Progenitor cell of endocrine pancreas (in vitro differentiated cells): ENCODE data around the gene MTHFD1. TPM values are rescaled to one million over a fixed set of nuclear protein-coding genes. Genes with fewer than 3 reads are reported as not detected.

Experiments used
- DNase-seq: peaks from one replicate; pipeline ENCODE4 v3.0.0; 2021; ENCODE audit warnings: low spot score; ENCODE audit not compliant: unreplicated experiment
- H3K27ac Mint-ChIP-seq: 2 replicates; pipeline ENCODE4 v1.8.0; 2021; ENCODE audit warnings: mild to moderate bottlenecking, moderate library complexity, mixed read lengths
- H3K27me3 Mint-ChIP-seq: 2 replicates; pipeline ENCODE4 v1.8.0; 2021; ENCODE audit warnings: mixed read lengths
- H3K36me3 Mint-ChIP-seq: 2 replicates; pipeline ENCODE4 v1.8.0; 2022; ENCODE audit warnings: mixed read lengths; ENCODE audit not compliant: insufficient read depth
- H3K4me1 Mint-ChIP-seq: 2 replicates; pipeline ENCODE4 v1.8.0; 2021; ENCODE audit warnings: low read depth, mixed read lengths
- H3K4me3 Mint-ChIP-seq: 2 replicates; pipeline ENCODE4 v1.8.0; 2021; ENCODE audit warnings: low read depth, mild to moderate bottlenecking, moderate library complexity, mixed read lengths
- H3K9me3 Mint-ChIP-seq: 2 replicates; pipeline ENCODE4 v1.8.0; 2021; ENCODE audit warnings: low read depth, mixed read lengths
- total RNA-seq: library from RNA; stranded (reverse); gene quantifications from 2 replicates; pipeline ENCODE4 v1.2.1, GENCODE V29; 2021
- TF ChIP-seq, protein P1 (sequence below): fragments of 200-600 bp; sonication (generic); IDR thresholded peaks from one replicate; pipeline ENCODE4 v1.5.0; 2021; ENCODE audit warnings: antibody characterized with exemption, mild to moderate bottlenecking; ENCODE audit not compliant: unreplicated experiment

Gene MTHFD1
- total RNA-seq, 1 donor from 2014 or later: 70.3 TPM

DNA sequence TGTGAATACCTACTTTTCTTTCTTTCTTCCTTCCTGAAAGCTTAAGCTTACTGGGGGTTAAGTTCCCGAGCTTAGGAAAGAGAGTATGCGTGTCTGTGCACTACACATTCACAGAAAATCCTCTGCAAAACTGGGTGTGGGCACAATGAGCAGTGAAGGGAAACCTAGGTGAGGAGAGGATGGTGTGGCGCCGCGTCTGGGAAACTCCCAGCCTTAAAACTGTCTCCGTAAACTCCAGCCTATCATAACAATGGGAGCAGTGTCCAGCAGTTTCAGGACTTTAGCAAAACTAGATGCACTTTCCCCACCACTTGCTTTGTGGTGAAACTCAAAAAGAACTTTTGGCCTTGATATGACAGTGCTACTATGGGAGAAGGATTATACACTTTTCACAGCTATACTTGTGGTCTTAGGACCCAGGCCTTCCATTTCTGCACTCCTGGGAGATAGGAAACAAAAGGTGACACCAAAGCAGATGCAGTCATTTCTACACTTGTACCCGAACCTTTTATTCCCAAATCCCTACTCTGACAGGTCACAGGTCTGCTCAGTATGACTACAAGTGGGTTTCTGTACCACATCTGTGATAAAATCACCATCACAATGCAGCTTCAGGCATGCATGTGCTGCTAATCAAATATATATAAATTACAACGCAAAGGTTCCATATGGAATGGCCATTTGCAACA lies 87.6 kb downstream of the MTHFD1 start:
- Mint-ChIP-seq H3K27me3 (no peaks in the 10 kb centered on the region), H3K4me1 (no peaks in the 10 kb centered on the region), H3K36me3 (no peaks in the 10 kb centered on the region), H3K4me3 (no peak overlapping the region), H3K27ac (no peak overlapping the region), H3K9me3 (no peaks in the 10 kb centered on the region)
- DNase-seq: no peak
- TF ChIP-seq, protein P1, sequence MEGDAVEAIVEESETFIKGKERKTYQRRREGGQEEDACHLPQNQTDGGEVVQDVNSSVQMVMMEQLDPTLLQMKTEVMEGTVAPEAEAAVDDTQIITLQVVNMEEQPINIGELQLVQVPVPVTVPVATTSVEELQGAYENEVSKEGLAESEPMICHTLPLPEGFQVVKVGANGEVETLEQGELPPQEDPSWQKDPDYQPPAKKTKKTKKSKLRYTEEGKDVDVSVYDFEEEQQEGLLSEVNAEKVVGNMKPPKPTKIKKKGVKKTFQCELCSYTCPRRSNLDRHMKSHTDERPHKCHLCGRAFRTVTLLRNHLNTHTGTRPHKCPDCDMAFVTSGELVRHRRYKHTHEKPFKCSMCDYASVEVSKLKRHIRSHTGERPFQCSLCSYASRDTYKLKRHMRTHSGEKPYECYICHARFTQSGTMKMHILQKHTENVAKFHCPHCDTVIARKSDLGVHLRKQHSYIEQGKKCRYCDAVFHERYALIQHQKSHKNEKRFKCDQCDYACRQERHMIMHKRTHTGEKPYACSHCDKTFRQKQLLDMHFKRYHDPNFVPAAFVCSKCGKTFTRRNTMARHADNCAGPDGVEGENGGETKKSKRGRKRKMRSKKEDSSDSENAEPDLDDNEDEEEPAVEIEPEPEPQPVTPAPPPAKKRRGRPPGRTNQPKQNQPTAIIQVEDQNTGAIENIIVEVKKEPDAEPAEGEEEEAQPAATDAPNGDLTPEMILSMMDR: no peak

DNA sequence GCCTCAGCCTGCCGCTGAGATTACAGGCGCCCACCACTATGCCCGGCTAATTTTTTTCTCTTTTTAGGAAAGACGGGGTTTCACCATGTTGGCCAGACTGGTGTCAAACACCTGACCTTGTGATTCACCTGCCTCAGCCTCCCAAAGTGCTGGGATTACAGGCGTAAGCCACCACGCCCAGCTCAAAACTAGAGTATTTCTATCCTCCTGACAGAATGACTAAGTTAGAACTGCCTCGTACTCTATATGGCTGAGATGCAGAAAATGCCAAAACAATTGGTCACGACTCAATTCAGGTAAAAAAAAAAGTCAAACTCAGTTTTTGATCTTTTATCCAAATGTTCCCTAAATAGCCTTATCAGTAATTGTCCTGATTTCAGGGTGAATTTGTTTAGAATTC lies 88.3 kb downstream of the MTHFD1 start:
- Mint-ChIP-seq H3K36me3 (no peaks in the 10 kb centered on the region), H3K27ac (no peak overlapping the region), H3K27me3 (no peaks in the 10 kb centered on the region), H3K9me3 (no peaks in the 10 kb centered on the region), H3K4me1 (no peaks in the 10 kb centered on the region), H3K4me3 (no peak overlapping the region)
- TF ChIP-seq, protein P1: no peak
- DNase-seq: no peak

DNA sequence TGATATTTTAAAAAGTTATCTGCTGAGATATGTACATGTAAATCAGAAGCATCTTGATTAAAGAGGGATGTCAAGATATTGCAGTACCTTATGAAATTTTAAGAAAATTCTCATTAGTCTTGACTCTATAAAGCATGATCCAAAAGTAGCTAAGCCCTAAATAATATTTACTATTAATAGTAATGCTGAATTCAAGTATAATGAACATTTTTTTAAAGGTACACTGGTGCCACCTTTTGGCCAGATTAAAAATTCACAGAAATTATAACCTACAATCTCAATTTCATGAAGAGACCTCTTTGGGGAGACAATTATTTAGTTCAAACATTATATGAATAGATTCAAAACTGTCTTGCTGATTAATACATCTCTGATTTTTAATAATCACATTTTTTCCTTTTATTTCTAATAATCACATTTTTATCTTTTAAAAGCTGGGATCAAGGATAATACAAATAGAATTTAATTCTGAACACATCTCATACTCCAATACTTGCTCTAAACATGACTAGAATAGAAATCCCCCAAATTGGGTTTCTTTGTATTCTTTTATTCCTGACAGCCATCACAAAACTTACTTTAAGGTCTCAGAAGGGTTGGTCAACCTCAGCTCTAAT lies 90.6 kb downstream of the MTHFD1 start:
- Mint-ChIP-seq H3K9me3 (no peaks in the 10 kb centered on the region), H3K4me1 (no peaks in the 10 kb centered on the region), H3K27ac (no peak overlapping the region), H3K27me3 (no peaks in the 10 kb centered on the region), H3K4me3 (no peak overlapping the region), H3K36me3 (peaks cover 1% of the 10 kb centered on the region)
- TF ChIP-seq, protein P1: peak; percentile 49
- no peak for DNase-seq

DNA sequence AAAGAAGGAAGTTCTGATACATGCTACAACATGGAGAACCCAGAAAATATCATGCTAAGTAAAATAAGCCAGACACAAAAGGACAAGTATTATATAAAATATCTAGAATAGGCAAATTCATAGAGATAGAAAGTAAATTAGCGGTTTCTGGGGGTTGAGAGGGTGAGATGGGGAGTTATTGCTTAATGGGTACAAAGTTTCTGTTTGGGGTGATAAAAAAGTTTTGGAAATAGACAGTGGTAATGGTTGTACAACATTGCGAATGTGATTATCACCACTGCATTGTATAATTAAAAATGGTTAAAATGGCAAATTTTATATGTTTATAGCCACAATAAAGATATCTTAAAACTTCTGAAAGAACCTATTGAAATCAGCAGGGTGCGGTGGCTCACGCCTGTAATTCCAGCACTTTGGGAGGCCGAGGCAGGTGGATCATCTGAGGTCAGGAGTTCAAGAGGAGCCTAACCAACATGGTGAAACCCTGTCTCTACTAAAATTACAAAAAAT lies 100.5 kb downstream of the MTHFD1 start:
- no peak overlapping the region for H3K4me3 Mint-ChIP-seq
- DNase-seq: no peak
- peaks cover 11% of the 10 kb centered on the region for H3K36me3 Mint-ChIP-seq
- TF ChIP-seq, protein P1: no peak
- H3K4me1 Mint-ChIP-seq: no peaks in the 10 kb centered on the region
- no peaks in the 10 kb centered on the region for H3K9me3 Mint-ChIP-seq
- H3K27ac Mint-ChIP-seq: no peak overlapping the region
- no peaks in the 10 kb centered on the region for H3K27me3 Mint-ChIP-seq

DNA sequence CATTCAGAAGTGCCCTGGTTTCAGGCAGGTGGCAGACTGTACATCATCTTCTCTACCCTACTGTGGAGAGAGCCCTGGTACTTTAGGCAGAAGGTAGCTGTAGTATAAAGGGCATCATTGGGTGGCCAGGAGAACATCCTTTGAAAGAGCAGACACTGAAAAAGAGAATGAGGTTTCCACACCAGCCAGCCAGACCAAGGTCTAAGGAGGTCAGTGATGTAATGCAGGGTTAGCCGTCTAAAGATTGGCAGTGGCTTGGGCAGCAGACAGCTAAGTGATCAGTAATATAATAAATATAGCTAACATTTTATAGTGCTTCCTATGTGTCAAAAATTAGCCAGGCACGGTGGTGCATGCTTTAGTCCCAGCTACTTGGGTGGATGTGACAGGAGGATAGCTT lies 103.5 kb downstream of the MTHFD1 start:
- Mint-ChIP-seq H3K27ac (no peak overlapping the region), H3K36me3 (peaks cover 11% of the 10 kb centered on the region), H3K9me3 (no peaks in the 10 kb centered on the region), H3K4me3 (no peak overlapping the region), H3K27me3 (no peaks in the 10 kb centered on the region), H3K4me1 (no peaks in the 10 kb centered on the region)
- DNase-seq: no peak
- TF ChIP-seq, protein P1: no peak
